AG09309 (cell line): Measurements from ENCODE around the gene CLEC11A.

Experiments
- DNase-seq: peaks from one replicate; pipeline ENCODE4 v3.0.0-alpha.2; 2010; ENCODE audit warnings: low read depth
- H3K4me3 ChIP-seq: 2 replicates; pipeline ENCODE4 v1.5.1; 2011; ENCODE audit warnings: mild to moderate bottlenecking, low read depth, low read length, moderate library complexity; ENCODE audit not compliant: control insufficient read depth
- TF ChIP-seq, protein P1 (sequence below): IDR thresholded peaks from 2 replicates; pipeline ENCODE4 v1.5.1; 2011; ENCODE audit warnings: mild to moderate bottlenecking, low read depth, low read length, inconsistent platforms; ENCODE audit not compliant: insufficient read depth, control insufficient read depth; ENCODE audit errors: missing control alignments

Gene CLEC11A

DNA sequence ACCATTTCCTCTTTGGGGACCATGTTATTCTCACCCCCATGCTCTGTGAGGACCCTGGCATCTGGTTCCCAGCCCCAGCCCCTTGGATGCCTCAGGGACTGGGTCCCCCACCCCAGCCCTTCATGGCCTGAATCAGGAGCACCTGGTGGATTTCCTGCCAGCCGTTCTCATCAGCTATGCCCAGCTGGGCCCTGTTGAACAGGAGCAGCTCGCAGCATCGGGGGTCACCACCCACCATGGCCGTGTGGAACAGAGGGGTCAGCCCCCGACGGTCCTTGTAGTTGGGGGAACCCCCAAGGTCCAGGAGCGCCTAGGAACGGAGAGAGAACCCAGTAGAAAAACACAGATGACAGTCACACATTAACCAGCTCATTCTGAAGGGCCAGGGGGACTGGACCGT lies 11.4 kb upstream of the CLEC11A start:
- no peak overlapping the region for H3K4me3 ChIP-seq
- TF ChIP-seq, protein P1, sequence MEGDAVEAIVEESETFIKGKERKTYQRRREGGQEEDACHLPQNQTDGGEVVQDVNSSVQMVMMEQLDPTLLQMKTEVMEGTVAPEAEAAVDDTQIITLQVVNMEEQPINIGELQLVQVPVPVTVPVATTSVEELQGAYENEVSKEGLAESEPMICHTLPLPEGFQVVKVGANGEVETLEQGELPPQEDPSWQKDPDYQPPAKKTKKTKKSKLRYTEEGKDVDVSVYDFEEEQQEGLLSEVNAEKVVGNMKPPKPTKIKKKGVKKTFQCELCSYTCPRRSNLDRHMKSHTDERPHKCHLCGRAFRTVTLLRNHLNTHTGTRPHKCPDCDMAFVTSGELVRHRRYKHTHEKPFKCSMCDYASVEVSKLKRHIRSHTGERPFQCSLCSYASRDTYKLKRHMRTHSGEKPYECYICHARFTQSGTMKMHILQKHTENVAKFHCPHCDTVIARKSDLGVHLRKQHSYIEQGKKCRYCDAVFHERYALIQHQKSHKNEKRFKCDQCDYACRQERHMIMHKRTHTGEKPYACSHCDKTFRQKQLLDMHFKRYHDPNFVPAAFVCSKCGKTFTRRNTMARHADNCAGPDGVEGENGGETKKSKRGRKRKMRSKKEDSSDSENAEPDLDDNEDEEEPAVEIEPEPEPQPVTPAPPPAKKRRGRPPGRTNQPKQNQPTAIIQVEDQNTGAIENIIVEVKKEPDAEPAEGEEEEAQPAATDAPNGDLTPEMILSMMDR = no peak
- no peak for DNase-seq

DNA sequence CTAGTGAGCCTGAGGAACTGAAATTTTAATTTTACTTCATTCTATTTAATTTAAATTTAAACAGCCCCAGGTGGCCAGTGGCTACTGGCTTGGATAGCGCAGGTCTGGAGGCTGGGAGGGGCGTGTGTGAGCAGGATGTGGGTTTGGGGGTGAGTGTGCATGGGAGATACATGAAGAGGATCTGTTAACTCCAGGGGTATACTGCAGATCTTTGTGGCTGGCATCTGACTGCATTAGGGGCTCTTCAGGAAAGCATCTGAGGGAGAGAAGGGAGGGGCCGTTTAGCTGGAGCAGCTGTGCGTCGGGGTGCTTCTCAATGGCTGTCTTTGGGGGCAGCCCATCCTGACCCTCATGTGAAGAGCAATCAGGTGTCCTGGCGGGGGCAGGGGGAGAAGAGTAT lies 10.3 kb upstream of the CLEC11A start:
- no peak overlapping the region for H3K4me3 ChIP-seq
- TF ChIP-seq, protein P1 = no peak

DNA sequence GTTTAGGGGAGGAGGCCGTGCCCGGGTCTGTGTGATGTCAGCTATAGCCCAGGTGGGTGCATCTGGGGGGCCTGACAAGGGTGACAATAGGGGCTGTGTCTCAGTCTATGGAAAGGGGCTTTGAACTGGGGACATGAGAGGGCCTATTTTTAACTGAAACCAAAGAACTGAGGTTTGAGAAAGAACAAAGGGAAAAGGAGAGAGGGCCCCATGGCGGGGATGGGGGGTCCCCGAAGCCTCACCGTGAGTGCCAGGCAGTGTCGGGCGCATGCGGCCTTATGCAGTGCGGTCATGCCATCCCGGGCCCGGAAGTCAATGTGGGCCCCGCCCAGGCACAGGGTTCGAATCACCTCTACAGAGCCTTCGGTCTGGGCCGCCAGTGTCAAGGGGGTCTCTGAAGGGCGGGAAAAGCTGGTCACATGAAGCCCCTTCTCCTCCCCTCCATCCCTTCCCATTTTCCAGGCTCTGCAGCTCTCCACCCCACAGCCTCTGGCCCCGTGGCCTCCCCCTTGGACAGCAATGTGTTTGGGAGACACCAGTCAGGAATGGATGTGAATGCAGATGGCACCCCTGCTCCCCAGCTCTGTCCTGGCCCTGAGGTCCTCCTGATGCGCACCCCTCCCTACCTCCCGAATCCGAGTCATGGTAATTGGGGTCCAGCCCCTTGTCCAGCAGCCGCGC lies 9.5 kb upstream of the CLEC11A start:
- DNase-seq = no peak
- no peak overlapping the region for H3K4me3 ChIP-seq
- TF ChIP-seq, protein P1 = no peak

More for the DNA sequence above, 10.3 kb upstream of the CLEC11A start:
- no peak for DNase-seq

DNA sequence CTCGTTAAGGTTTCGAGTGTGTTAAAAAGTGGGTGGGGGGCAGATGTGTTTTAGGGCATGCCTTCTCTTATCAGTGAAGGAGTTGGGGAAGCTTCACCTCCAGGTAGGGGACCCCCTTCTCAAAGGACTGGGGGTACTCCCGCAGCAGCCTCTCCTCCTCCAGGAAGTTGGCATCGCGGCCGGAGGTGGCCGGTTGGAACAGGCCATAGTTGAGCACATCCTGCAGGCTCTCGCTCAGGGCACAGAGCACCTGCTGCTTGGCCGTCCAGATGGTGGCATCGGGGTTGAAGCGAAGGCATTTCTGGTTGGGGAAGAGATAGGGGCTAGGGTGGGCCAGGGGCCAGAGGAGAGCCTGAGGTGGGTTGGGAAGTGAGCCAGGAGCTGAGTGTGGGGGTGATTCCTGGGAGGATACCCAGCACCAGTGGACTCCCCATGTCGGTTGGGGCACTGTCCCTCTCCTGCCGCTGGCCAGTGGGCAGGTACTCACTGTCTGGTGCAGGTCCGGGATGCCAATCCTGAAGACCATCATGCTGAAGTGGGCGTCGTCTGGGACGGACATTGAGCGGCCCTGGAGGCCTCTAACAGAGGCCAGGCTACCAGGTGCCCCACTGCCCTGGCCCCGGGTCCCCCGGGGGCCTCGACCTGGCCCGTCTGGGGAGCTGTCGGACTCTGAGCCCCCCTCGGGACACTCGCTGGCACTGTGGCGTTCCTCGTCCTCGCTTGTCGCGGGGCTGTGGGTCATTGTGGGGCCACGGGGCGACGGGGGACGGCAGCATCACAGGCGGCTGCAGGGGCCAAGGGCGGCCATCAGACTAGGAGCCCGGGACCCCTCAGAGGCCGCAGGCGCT lies 6.8 kb upstream of the CLEC11A start:
- TF ChIP-seq, protein P1 = no peak
- no peak overlapping the region for H3K4me3 ChIP-seq
- DNase-seq = no peak

DNA sequence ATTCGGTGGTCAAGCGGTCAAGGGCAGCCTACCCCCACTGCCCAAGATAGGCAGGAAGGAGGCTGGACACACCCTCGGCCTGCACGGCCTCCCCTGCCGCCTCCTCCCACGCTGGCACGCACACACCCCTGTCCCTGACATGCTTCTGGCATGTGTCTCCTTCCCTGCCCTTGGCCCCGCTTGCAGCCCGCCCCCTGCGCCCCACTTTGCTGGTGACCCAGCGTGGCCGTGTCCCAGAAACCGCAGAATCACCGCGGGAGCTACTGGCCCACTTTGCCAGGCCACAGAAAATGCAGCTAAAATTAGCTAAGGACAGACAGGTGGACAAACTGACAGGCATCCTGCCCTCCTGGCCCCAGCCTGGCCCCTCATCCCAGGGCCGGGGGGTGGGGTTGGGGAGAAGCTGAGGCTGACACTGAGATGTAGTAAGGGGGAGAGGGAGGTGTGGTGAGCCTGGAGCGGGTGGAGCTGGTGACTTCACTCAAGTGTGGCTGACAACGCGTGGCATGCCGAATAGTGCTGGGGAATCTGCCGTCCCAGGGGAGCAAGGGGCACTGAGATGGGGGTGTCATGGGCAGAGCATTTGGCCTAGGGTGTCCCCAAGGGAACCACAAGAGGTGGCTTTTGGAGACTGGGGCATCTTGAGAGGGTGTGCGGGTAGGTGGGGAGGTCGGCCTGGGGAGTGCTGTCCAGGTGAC lies 6.0 kb upstream of the CLEC11A start:
- TF ChIP-seq, protein P1 = no peak
- H3K4me3 ChIP-seq = no peak overlapping the region
- DNase-seq = no peak

DNA sequence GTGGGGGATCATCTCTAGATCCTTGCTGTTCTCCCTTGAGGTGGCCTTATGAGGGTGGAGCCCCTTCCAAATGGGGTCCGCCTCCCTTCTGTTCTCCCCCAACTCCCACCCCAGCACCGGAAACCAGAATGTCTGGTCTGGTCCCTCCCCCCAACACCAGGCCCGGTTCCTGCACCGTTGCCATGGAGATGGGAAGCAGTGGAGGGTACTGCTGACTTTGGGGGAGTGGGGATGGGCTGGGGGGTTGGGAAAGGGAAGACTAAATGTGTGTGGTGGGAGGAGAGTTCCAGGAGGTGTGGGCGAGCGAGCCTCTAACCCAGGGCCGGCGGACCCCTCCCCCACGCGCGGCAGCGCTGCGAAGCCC lies 5.3 kb upstream of the CLEC11A start:
- no peak for DNase-seq
- peak overlapping the region; percentile 58 for H3K4me3 ChIP-seq
- TF ChIP-seq, protein P1 = no peak
